ENCODE results near the gene SF3B3. TPM values are rescaled to one million over a fixed set of nuclear protein-coding genes. Genes with fewer than 3 reads are reported as not detected.
A peak's percentile ranks its signal among the peaks of the same experiment; 100 is the strongest.
"Not testable (repeated sequence)": the region's sequence is repeated elsewhere in the genome, so short reads cannot be mapped to it uniquely, and the experiment has no call there.

The SF3B3 gene
- total and polyA plus RNA-seq, 2 of the 13 experiments (the other 11 are each of a cell fraction or from before 2014, with no cell fraction given): 157 to 500 TPM

GRCh38 chr16:70615945-70616344 is 92.3 kb downstream of the SF3B3 start:
- ATAC-seq: no peak
- in situ Hi-C loops (cut with HindIII; ENCODE audit: extremely low pct_ligation_motif_present, low pct_unique_long_range_greater_than_20kb): no loop called here
- DNase-seq (ENCODE audit: low spot score): no peak
- Histone ChIP-seq H3K4me2 (ENCODE audit: low read depth, low read length) (no peak overlapping the region), H3K4me3 (replicated peaks in 1 of 3; ENCODE audit: insufficient read depth in 1 of 3, low read depth in 2 of 3, low read length in 3 of 3) (no peak overlapping the region), H3K9me3 (ENCODE audit: low read length) (no peaks in the 10 kb centered on the region), H3K4me1 (ENCODE audit: insufficient read depth, low read length) (peaks cover 2% of the 10 kb centered on the region; the same call in 1 of the 2 replicates), H4K20me1 (ENCODE audit: insufficient read depth, low read length) (no peaks in the 10 kb centered on the region), H3K9ac (ENCODE audit: insufficient read depth, low read depth, low read length) (no peak overlapping the region), H3K27me3 (ENCODE audit: control insufficient read depth in 1 of 2, insufficient read depth in 2 of 2, low read length in 2 of 2) (peaks cover 0 to 14% of the 10 kb centered on the region in 2 experiments; a peak in 2 of 5 replicates), H3K27ac (ENCODE audit: extremely low read length, insufficient read depth, low read length) (no peak overlapping the region), H3K79me2 (ENCODE audit: insufficient read depth, low read length) (no peaks in the 10 kb centered on the region), H2AFZ (ENCODE audit: low read length) (no peak overlapping the region), H3K36me3 (replicated peaks in 1 of 2; ENCODE audit: control insufficient read depth in 1 of 2, insufficient read depth in 2 of 2, low read length in 2 of 2) (no peaks in the 10 kb centered on the region)
- intact Hi-C loops (cut with micrococcal nuclease; ENCODE audit: unreplicated experiment): no loop called here
- TF ChIP-seq MNT (IDR thresholded peaks at IDR 0.05): peak; percentile 55; the same call in 1 of the 2 replicates
- no peak for TF ChIP-seq ZNF12 (CRISPR knock-in tag; IDR thresholded peaks at IDR 0.05)
- ChIA-PET POLR2A (no interaction called here), CTCF (ENCODE audit: low intra/inter-chr PET ratio, low total read pairs) (no interaction called here)
- 40% methylated on average over 5 of the region's 5 CpGs for WGBS (ENCODE audit: low lambda C conversion rate)
- no TSS peak for BruUV-seq (replicated peaks)
- no peak for FAIRE-seq

GRCh38 chr16:70621864-70622263 is 98.2 kb downstream of the SF3B3 start:
- POLR2A ChIA-PET, ATAC-seq: not testable (repeated sequence)

More at GRCh38 chr16:70621864-70622263, 98.2 kb downstream of the SF3B3 start:
- H3K36me3 ChIP-seq (replicated peaks in 1 of 2; ENCODE audit: control insufficient read depth in 1 of 2, insufficient read depth in 2 of 2, low read length in 2 of 2); H3K9me3 ChIP-seq (ENCODE audit: low read length); H2AFZ ChIP-seq (ENCODE audit: low read length); H3K4me1 ChIP-seq (ENCODE audit: insufficient read depth, low read length); CTCF ChIA-PET (ENCODE audit: low intra/inter-chr PET ratio, low total read pairs); DNase-seq (ENCODE audit: low spot score); H3K9ac ChIP-seq (ENCODE audit: insufficient read depth, low read depth, low read length); H4K20me1 ChIP-seq (ENCODE audit: insufficient read depth, low read length); BruUV-seq (replicated peaks); H3K4me2 ChIP-seq (ENCODE audit: low read depth, low read length); FAIRE-seq; intact Hi-C loops (cut with micrococcal nuclease; ENCODE audit: unreplicated experiment); H3K27ac ChIP-seq (ENCODE audit: extremely low read length, insufficient read depth, low read length); in situ Hi-C loops (cut with HindIII; ENCODE audit: extremely low pct_ligation_motif_present, low pct_unique_long_range_greater_than_20kb); H3K79me2 ChIP-seq (ENCODE audit: insufficient read depth, low read length); H3K4me3 ChIP-seq (replicated peaks in 1 of 3; ENCODE audit: insufficient read depth in 1 of 3, low read depth in 2 of 3, low read length in 3 of 3): not testable (repeated sequence)
- H3K27me3 ChIP-seq (ENCODE audit: control insufficient read depth in 1 of 2, insufficient read depth in 2 of 2, low read length in 2 of 2): peaks cover 0 to 24% of the 10 kb centered on the region in 2 experiments; a peak in 4 of 5 replicates
- WGBS (ENCODE audit: low lambda C conversion rate): 59% methylated on average over 3 of the region's 3 CpGs

Small RNA genes within 50 kb of the gene (small RNA-seq; reads per million reads assigned to genes)
- 2.0 to 11.6 (median 9.5) reads per million in 3 experiments for gene SNORD111 (ENCODE audit: insufficient read depth in 2 of 3, insufficient read length in 3 of 3, low read depth in 2 of 3, low replicate concordance in 1 of 3)
- gene SNORD111B (ENCODE audit: insufficient read depth in 2 of 3, insufficient read length in 3 of 3, low read depth in 2 of 3, low replicate concordance in 1 of 3): 63.8 to 462 (median 251) reads per million in 3 experiments

Other genes starting within 250 kb of the SF3B3 start
- 107 and 132 TPM in 2 replicates for gene AARS1, start 234.3 kb upstream of the SF3B3 start, total RNA-seq (2016; rRNA removed; fragmentation: Illumina TruSeq; extraction: Trizol)
- gene AARS1, start 234.3 kb upstream of the SF3B3 start, polyA plus RNA-seq (2011; rRNA removed): 132 and 163 TPM in 2 replicates
- gene DDX19B, start 224.6 kb upstream of the SF3B3 start, total RNA-seq (2016; rRNA removed; fragmentation: Illumina TruSeq; extraction: Trizol): 36.2 and 45.1 TPM in 2 replicates
- 40.0 and 48.1 TPM in 2 replicates for gene DDX19B, start 224.6 kb upstream of the SF3B3 start, polyA plus RNA-seq (2011; rRNA removed)
- gene DDX19A, start 176.9 kb upstream of the SF3B3 start, total RNA-seq (2016; rRNA removed; fragmentation: Illumina TruSeq; extraction: Trizol): 76.9 and 92.4 TPM in 2 replicates
- gene DDX19A, start 176.9 kb upstream of the SF3B3 start, polyA plus RNA-seq (2011; rRNA removed): 41.4 and 43.9 TPM in 2 replicates
- 17.8 and 24.9 TPM in 2 replicates for gene ST3GAL2, start 84.7 kb upstream of the SF3B3 start, total RNA-seq (2016; rRNA removed; fragmentation: Illumina TruSeq; extraction: Trizol)
- 16.3 and 17.0 TPM in 2 replicates for gene ST3GAL2, start 84.7 kb upstream of the SF3B3 start, polyA plus RNA-seq (2011; rRNA removed)
- gene FCSK, start 69.2 kb upstream of the SF3B3 start, total RNA-seq (2016; rRNA removed; fragmentation: Illumina TruSeq; extraction: Trizol): 4.9 and 9.1 TPM in 2 replicates
- gene FCSK, start 69.2 kb upstream of the SF3B3 start, polyA plus RNA-seq (2011; rRNA removed): 15.0 and 19.2 TPM in 2 replicates
- 73.8 and 85.7 TPM in 2 replicates for gene COG4, start 262 bp upstream of the SF3B3 start, total RNA-seq (2016; rRNA removed; fragmentation: Illumina TruSeq; extraction: Trizol)
- gene COG4, start 262 bp upstream of the SF3B3 start, polyA plus RNA-seq (2011; rRNA removed): 51.1 and 52.7 TPM in 2 replicates
- gene IL34, start 122.7 kb downstream of the SF3B3 start, total RNA-seq (2016; rRNA removed; fragmentation: Illumina TruSeq; extraction: Trizol): 1.2 and 1.4 TPM in 2 replicates
- gene IL34, start 122.7 kb downstream of the SF3B3 start, polyA plus RNA-seq (2011; rRNA removed): 1.3 and 1.6 TPM in 2 replicates
- 84.6 and 132 TPM in 2 replicates for gene MTSS2, start 162.2 kb downstream of the SF3B3 start, total RNA-seq (2016; rRNA removed; fragmentation: Illumina TruSeq; extraction: Trizol)
- 242 and 284 TPM in 2 replicates for gene MTSS2, start 162.2 kb downstream of the SF3B3 start, polyA plus RNA-seq (2011; rRNA removed)